HepG2 (cell line): ENCODE results near the gene ZFHX3. TPM values are rescaled to one million over a fixed set of nuclear protein-coding genes. Genes with fewer than 3 reads are reported as not detected.

ENCODE experiments used
- ATAC-seq: fragments of 200-7000 bp; cut with Tn5 transposase; 3 replicates; pipeline ENCODE4 v1.9.1; 2020; ENCODE audit warnings: mild to moderate bottlenecking, moderate library complexity
- BruUV-seq: library from RNA; stranded (reverse); fragments of 400-500 nt; replicated peaks from 2 replicates; lab custom pipeline; 2021; lab: Mats Ljungman, UMichigan
- CTCF ChIA-PET: fragments of 300-600 bp; formaldehyde crosslinking; extraction: SDS; loops from one replicate; lab custom pipeline; 2021; ENCODE audit warnings: low total read pairs, inconsistent platforms, low intra/inter-chr PET ratio; lab: Yijun Ruan, JAX
- POLR2A ChIA-PET: fragments of 350-600 bp; sonication (Branson Sonifier 250); formaldehyde crosslinking; loops from one replicate; lab custom pipeline; 2020; ENCODE audit warnings: antibody characterized with exemption, inconsistent platforms; lab: Yijun Ruan, JAX
- DNase-seq: peaks from one replicate; pipeline ENCODE4 v3.0.0-alpha.2; 2015; ENCODE audit warnings: low spot score
- FAIRE-seq: peaks from 3 replicates; lab custom pipeline; 2011; peaks lifted over from hg19 to GRCh38; lab: Jason Lieb, UNC
- H2AFZ ChIP-seq: one replicate; pipeline ENCODE4 v1.6.1; 2011; ENCODE audit warnings: low read length, inconsistent platforms
- H3K27ac ChIP-seq: fragments of 300-600 bp; 3 replicates; pipeline ENCODE4 v1.8.0; 2011; ENCODE audit warnings: mixed run types, mild to moderate bottlenecking, mixed read lengths, low read length, inconsistent platforms; ENCODE audit not compliant: insufficient read depth; ENCODE audit errors: extremely low read length
- H3K27me3 ChIP-seq, 2 experiments: fragments of 200-600 bp in 1 of 2; 2 replicates in 1 of 2; 3 replicates in 1 of 2; pipeline versions ENCODE4 v1.6.0 to v1.8.0; 2011; ENCODE audit warnings: low read length in 2 of 2, mild to moderate bottlenecking in 2 of 2, moderate library complexity in 2 of 2, inconsistent platforms in 1 of 2; ENCODE audit not compliant: insufficient read depth in 2 of 2, control insufficient read depth in 1 of 2
- H3K36me3 ChIP-seq, 2 experiments: fragments of 200-600 bp in 1 of 2; replicated peaks in 1 of 2; 2 replicates in 1 of 2; 3 replicates in 1 of 2; pipeline versions ENCODE4 v1.5.1 to v1.8.0; 2011; ENCODE audit warnings: low read length in 2 of 2, inconsistent platforms in 1 of 2; ENCODE audit not compliant: insufficient read depth in 2 of 2, control insufficient read depth in 1 of 2
- H3K4me1 ChIP-seq: 2 replicates; pipeline ENCODE4 v1.5.1; 2012; ENCODE audit warnings: low read length, inconsistent platforms; ENCODE audit not compliant: insufficient read depth
- H3K4me2 ChIP-seq: 2 replicates; pipeline ENCODE4 v1.6.0; 2011; ENCODE audit warnings: low read depth, low read length, inconsistent platforms
- H3K4me3 ChIP-seq, 3 experiments: fragments of 200-600 bp in 1 of 3; sonication (generic), shearing (Covaris generic) in 1 of 3; replicated peaks in 1 of 3; 2 replicates each; pipeline ENCODE4 v1.5.1; 2011 to 2016; ENCODE audit warnings: low read length in 3 of 3, inconsistent platforms in 2 of 3, low read depth in 2 of 3, mild to moderate bottlenecking in 2 of 3, control low read depth in 1 of 3, mixed read lengths in 1 of 3; ENCODE audit not compliant: insufficient read depth in 1 of 3
- H3K79me2 ChIP-seq: one replicate; pipeline ENCODE4 v1.6.1; 2011; ENCODE audit warnings: low read length, inconsistent platforms; ENCODE audit not compliant: insufficient read depth
- H3K9ac ChIP-seq: 2 replicates; pipeline ENCODE4 v1.6.0; 2011; ENCODE audit warnings: mild to moderate bottlenecking, low read depth, low read length, inconsistent platforms; ENCODE audit not compliant: insufficient read depth
- H3K9me3 ChIP-seq: 2 replicates; pipeline ENCODE4 v1.5.1; 2012; ENCODE audit warnings: mild to moderate bottlenecking, low read length
- H4K20me1 ChIP-seq: 2 replicates; pipeline ENCODE4 v1.6.0; 2011; ENCODE audit warnings: inconsistent platforms, mild to moderate bottlenecking, low read length, moderate library complexity; ENCODE audit not compliant: insufficient read depth
- AGO1 ChIP-seq: fragments of 200-400 bp; formaldehyde crosslinking; IDR thresholded peaks from 2 replicates; pipeline ENCODE4 v1.6.1; 2017; ENCODE audit warnings: mild to moderate bottlenecking, low read depth, low read length, moderate library complexity; ENCODE audit not compliant: poor library complexity, severe bottlenecking
- CREB1 ChIP-seq, 2 experiments: fragments of 450-650 bp in 1 of 2; IDR thresholded peaks; 2 replicates each; pipeline ENCODE4 v1.6.1; 2016 to 2017; ENCODE audit warnings: control low read depth in 1 of 2, mild to moderate bottlenecking in 1 of 2, missing compliant biosample characterization in 1 of 2, missing genetic modification characterization in 1 of 2
- FOXJ3 ChIP-seq: sonication (generic); formaldehyde crosslinking; IDR thresholded peaks from 2 replicates; pipeline ENCODE4 v1.4.0; 2020; ENCODE audit warnings: missing genetic modification reagents, mild to moderate bottlenecking, borderline replicate concordance
- NFYC ChIP-seq: IDR thresholded peaks from 2 replicates; pipeline ENCODE4 v1.6.1; 2016; ENCODE audit warnings: missing genetic modification reagents, missing compliant biosample characterization
- RFX1 ChIP-seq: fragments of 450-650 bp; IDR thresholded peaks from 2 replicates; pipeline ENCODE4 v1.6.1; 2017
- SAP130 ChIP-seq: IDR thresholded peaks from 2 replicates; pipeline ENCODE4 v1.6.1; 2016; ENCODE audit warnings: low read depth
- TOPORS ChIP-seq: sonication (generic); formaldehyde crosslinking; IDR thresholded peaks from 2 replicates; pipeline ENCODE4 v1.8.0; 2023; ENCODE audit warnings: mild to moderate bottlenecking, missing genetic modification reagents
- ZNF572 ChIP-seq: sonication (generic); formaldehyde crosslinking; IDR thresholded peaks from 2 replicates; pipeline ENCODE4 v1.5.1; 2020; ENCODE audit warnings: mild to moderate bottlenecking, missing genetic modification reagents
- WGBS: methylation state at CpG from one replicate; pipeline ENCODE4 v1.1.6; 2017; ENCODE audit warnings: low lambda C conversion rate; 5-methylcytosine and 5-hydroxymethylcytosine counted together
- in situ Hi-C: cut with HindIII; loops from 2 replicates; pipeline ENCODE4 v1.10.0; 2017; ENCODE audit warnings: low pct_unique_long_range_greater_than_20kb; ENCODE audit not compliant: extremely low pct_ligation_motif_present
- intact Hi-C: fragments of 100-400 bp; cut with micrococcal nuclease; formaldehyde crosslinking; loops from one replicate; pipeline ENCODE4 v1.10.0; 2022; ENCODE audit not compliant: unreplicated experiment
- polyA plus RNA-seq, 8 experiments: library from polyadenylated mRNA; depleted of rRNA in 3 of 8; stranded (reverse) in 7 of 8; unstranded in 1 of 8; fragments of >200 nt; fragmentation: Illumina TruSeq in 4 of 8; extraction: Trizol in 4 of 8; gene quantifications; 2 replicates each; pipeline versions ENCODE4 v1.2.1 to v1.2.3, GENCODE V29; 2011 to 2016; ENCODE audit warnings: low read depth in 4 of 8, missing spikeins in 1 of 8, mixed read lengths in 1 of 8; ENCODE audit not compliant: insufficient read depth in 1 of 8
- total RNA-seq, 5 experiments: library from RNA; depleted of rRNA; stranded (reverse); fragments of >200 nt; fragmentation: Illumina TruSeq; extraction: Trizol; gene quantifications; 2 replicates each; pipeline ENCODE4 v1.2.3, GENCODE V29; 2016; ENCODE audit warnings: low read depth in 1 of 5
- TF ChIP-seq, protein P1 (sequence below): IDR thresholded peaks from 2 replicates; pipeline ENCODE4 v1.6.1; 2016; ENCODE audit warnings: low read depth

The ZFHX3 gene
- total and polyA plus RNA-seq, 2 of the 13 experiments (the other 11 are each of a cell fraction or from before 2014, with no cell fraction given): 5.0 to 6.0 TPM

DNA sequence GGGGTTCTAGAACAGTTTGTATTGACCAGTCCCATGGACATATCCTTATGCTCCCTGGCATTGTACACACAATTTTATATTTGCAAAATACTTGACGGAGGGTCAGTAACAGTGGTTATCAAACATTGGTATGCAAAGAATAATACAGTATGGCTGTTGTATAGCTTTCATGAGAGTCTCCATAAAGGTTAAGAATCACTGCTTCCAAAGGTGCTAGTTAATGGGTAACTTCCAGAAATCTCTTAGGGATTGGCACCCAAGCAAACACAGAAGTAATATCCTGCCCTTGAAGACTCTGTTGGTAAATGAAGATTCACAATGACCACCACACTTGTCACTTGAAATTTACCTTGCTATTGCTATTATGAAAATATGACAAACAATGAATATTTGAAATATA, 239.2 kb downstream of the ZFHX3 start (continued):
- TF ChIP-seq, protein P1, sequence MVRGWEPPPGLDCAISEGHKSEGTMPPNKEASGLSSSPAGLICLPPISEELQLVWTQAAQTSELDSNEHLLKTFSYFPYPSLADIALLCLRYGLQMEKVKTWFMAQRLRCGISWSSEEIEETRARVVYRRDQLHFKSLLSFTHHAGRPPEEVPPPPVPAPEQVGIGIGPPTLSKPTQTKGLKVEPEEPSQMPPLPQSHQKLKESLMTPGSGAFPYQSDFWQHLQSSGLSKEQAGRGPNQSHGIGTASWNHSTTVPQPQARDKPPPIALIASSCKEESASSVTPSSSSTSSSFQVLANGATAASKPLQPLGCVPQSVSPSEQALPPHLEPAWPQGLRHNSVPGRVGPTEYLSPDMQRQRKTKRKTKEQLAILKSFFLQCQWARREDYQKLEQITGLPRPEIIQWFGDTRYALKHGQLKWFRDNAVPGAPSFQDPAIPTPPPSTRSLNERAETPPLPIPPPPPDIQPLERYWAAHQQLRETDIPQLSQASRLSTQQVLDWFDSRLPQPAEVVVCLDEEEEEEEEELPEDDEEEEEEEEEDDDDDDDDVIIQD (CRISPR knock-in tag): no peak
- TF ChIP-seq SAP130 (CRISPR knock-in tag) (no peak), TOPORS (CRISPR knock-in tag) (no peak), ZNF572 (CRISPR knock-in tag) (no peak), FOXJ3 (CRISPR knock-in tag) (no peak), AGO1 (no peak), CREB1 (IDR thresholded peaks at IDR 0.05) (no peak), CREB1 (CRISPR knock-in tag; IDR thresholded peaks at IDR 0.05) (no peak)

DNA sequence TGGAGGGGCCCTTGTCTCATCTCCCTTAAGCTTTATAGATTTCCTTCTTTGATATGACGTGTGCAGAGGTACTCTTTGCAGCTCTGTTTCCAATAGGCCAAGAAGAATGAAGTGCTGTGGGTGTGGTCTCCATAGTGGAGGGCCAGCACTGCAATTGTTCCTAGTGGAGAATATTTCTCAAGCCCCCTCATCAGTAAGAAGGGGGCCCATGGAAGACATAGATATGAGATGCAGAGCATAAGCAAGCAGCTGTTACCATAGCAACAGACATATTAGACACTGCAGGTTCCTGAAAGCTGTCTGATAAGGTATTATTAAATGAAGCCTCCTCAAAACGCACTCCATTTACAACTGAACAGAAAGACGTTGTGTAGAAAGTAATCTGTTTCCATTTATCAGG, 240.7 kb downstream of the ZFHX3 start:
- Histone ChIP-seq H3K9me3 (no peaks in the 10 kb centered on the region), H3K4me2 (no peak overlapping the region), H3K27me3 (no peaks in the 10 kb centered on the region), H3K4me1 (no peaks in the 10 kb centered on the region), H3K4me3 (no peak overlapping the region), H2AFZ (no peak overlapping the region), H3K9ac (no peak overlapping the region), H3K27ac (no peak overlapping the region)
- ChIA-PET CTCF (no interaction called here), POLR2A (no interaction called here)
- intact Hi-C loops (no loop called here), in situ Hi-C loops (no loop called here)
- WGBS: 99% methylated on average over 3 of the region's 3 CpGs
- no TSS peak for BruUV-seq
- no peak for ATAC-seq
- TF ChIP-seq RFX1 (peak; percentile 63; the same call in 1 of the 2 replicates), NFYC (CRISPR knock-in tag) (no peak)
- TF ChIP-seq, all 625 proteins: peak for 1
- DNase-seq (no peak), FAIRE-seq (no peak)
- Histone ChIP-seq H3K36me3 (peaks cover 14 to 51% of the 10 kb centered on the region in 2 experiments), H3K79me2 (no peaks in the 10 kb centered on the region), H4K20me1 (no peaks in the 10 kb centered on the region)
